DMS153 (cell line): Measurements from ENCODE around the gene SLC24A5.
A peak's percentile ranks its signal among the peaks of the same experiment; 100 is the strongest.

Experiments used
- DNase-seq: peaks from one replicate; lab custom pipeline; 2025; lab: John Stamatoyannopoulos, UW

The SLC24A5 gene

GRCh38 chr15:48190932-48191573, 70.3 kb downstream of the SLC24A5 start:
- no peak for DNase-seq

DNA sequence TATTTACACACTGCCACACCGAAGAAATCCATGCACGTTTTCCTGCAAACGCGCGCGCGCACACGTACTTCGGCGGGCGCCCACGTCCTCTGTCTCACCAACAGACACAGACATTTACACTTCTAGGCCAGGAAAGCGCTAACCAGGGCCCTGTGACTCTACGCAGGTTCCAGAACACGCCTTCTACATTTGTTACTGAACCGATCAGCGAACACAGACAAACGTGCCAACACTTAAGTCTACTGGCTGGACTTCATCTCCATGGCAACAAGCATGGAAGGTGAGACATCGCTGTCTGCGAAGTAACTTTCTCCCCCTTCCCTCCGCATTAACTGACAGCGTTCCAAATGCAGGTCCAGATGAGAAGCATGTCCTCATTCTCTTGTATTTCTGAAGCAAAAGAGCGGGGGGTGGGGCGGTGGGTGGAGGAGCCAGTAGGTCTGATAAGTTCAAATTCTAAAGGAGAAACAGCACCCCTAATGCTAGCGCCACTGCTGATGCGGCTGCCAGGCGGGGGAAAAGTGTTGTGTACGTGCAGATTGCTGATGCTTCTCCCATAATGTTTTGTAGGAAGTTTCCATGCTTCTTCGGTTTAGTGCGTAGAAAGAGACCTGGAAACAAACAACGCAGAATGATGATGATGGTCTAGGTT, 70.9 kb downstream of the SLC24A5 start, which contains the start of gene CTXN2:
Gene CTXN2 (plus strand): TSS at position 92 of the 652 bp plus-strand sequence. CDS start 9,636 bp downstream, outside the sequence.
- DNase-seq = peak; percentile 14
